ENCODE data around the gene CLSTN1. TPM values are rescaled to one million over a fixed set of nuclear protein-coding genes. Genes with fewer than 3 reads are reported as not detected.
A peak's percentile ranks its signal among the peaks of the same experiment; 100 is the strongest.

The CLSTN1 gene
- total RNA-seq, 1 experiment from 2014 or later = 100 TPM

DNA sequence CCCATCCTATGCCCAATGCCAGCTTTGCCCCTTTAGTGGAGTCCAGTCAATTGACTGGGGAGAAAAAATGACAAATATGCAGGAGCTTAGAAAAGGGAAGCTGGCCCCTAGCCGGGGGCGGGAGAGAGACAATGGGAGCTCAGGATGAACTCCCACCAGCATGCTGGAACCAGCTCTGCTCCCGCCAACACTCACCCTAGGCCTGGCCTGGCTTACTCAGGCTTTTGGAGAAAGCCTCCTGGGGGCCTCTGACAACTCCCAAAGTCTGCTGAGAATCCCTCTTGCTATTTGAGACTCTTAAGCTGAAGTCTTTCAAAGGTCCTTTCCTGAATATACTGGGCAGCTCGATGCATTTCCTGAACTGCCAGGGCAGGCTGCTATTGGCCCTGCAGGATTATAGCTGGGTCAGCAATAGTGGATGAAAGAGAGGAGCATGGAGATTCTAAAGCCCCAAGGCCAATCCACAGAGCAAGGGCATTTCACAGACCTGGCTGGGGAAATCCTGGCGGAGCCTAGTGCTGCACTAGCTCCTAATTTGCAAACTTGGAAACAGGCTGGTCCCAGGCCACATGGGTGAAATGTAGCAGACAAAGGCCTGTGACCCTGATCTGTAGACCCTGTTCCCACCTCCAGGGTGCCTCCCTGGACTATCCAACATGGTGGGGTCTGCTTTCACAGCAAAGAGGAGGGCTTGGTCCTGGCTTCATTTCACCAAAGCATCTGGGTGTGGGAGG, 35.7 kb upstream of the CLSTN1 start:
- DNase-seq = peak; percentile 80
- Histone ChIP-seq H3K36me3 (replicated peaks; ENCODE audit: control insufficient read depth, insufficient read depth, low read length) (no peaks in the 10 kb centered on the region; the same call in none of the 2 replicates), H3K27me3 (ENCODE audit: control insufficient read depth, insufficient read depth, low read length) (no peaks in the 10 kb centered on the region), H3K4me3 (ENCODE audit: insufficient read depth, low read depth, low read length) (no peak overlapping the region)

DNA sequence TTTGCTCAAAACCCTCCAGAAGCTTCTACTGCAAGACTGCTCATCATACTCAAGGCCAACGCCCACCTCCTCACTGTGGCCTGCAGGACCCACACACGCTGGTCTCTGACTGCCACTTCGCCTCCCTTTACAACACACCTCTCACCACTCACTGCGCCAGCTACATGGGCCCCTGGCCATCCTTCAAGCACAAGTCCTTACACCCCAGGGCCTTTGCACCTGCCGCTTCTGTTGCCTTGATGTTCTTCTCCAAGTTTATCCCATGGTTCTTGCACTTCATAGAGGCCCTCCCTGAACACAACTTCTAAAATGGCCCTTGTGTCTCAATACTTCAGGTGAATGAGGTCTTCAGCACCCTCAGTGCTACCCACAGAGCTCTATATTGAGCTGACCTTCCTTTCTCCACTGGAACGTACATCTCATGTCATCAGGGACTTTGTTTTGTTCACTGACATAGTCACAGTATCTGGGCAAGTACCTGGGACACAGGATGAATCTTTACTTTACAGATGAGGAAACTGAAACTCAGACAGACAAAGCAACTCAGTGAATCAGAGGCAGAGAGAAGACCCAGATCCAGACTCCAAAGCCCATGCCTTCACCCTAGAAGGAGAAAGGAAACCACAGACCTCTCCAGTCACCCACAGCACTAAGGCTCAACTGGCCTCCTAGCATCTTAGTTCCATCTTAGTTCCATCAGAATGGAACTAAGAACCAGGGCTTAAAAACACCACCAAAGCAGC, 34.7 kb upstream of the CLSTN1 start:
- H3K36me3 ChIP-seq (replicated peaks; ENCODE audit: control insufficient read depth, insufficient read depth, low read length) = no peaks in the 10 kb centered on the region; the same call in none of the 2 replicates
- H3K27me3 ChIP-seq (ENCODE audit: control insufficient read depth, insufficient read depth, low read length) = no peaks in the 10 kb centered on the region
- H3K4me3 ChIP-seq (ENCODE audit: insufficient read depth, low read depth, low read length) = no peak overlapping the region
- DNase-seq = no peak

DNA sequence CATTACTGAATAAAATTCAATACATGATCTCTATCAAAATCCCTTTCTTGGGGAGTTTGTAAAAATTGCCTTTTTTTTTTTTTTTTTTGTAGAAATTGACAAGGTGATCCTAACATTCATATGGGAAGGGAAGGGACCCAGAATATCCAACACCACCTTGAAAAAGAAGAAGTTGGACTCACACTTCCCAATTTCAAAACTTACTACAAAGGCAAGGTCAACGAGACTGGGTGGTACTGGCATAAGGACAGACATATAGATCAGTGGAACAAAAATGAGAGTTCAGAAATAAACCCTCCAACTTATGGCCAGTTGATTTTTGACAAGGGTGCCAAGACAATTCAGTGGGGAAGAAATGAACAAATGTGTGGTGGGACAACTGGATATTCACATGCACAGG, 31.4 kb upstream of the CLSTN1 start:
- H3K27me3 ChIP-seq (ENCODE audit: control insufficient read depth, insufficient read depth, low read length) = no peaks in the 10 kb centered on the region
- no peak for DNase-seq
- no peaks in the 10 kb centered on the region; the same call in none of the 2 replicates for H3K36me3 ChIP-seq (replicated peaks; ENCODE audit: control insufficient read depth, insufficient read depth, low read length)
- H3K4me3 ChIP-seq (ENCODE audit: insufficient read depth, low read depth, low read length) = no peak overlapping the region

DNA sequence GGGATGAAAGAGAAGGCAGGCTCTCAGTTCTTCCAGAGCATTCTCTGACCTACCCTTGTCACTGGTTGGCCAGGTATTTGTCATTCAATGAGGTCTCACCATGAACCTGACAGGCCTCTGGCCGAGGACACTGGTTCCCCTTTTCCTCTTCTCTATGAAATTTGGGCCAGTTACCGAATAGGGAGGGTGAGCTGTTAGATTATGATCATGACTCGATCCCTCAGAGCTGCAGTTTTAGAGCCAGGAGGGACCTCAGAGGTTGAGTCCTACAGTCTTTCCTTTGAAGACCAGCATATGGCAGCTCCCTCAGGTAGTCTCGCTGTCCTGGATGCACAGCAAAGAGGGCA, 29.5 kb upstream of the CLSTN1 start:
- no peak for DNase-seq
- H3K27me3 ChIP-seq (ENCODE audit: control insufficient read depth, insufficient read depth, low read length) = no peaks in the 10 kb centered on the region
- no peaks in the 10 kb centered on the region; the same call in none of the 2 replicates for H3K36me3 ChIP-seq (replicated peaks; ENCODE audit: control insufficient read depth, insufficient read depth, low read length)
- no peak overlapping the region for H3K4me3 ChIP-seq (ENCODE audit: insufficient read depth, low read depth, low read length)

DNA sequence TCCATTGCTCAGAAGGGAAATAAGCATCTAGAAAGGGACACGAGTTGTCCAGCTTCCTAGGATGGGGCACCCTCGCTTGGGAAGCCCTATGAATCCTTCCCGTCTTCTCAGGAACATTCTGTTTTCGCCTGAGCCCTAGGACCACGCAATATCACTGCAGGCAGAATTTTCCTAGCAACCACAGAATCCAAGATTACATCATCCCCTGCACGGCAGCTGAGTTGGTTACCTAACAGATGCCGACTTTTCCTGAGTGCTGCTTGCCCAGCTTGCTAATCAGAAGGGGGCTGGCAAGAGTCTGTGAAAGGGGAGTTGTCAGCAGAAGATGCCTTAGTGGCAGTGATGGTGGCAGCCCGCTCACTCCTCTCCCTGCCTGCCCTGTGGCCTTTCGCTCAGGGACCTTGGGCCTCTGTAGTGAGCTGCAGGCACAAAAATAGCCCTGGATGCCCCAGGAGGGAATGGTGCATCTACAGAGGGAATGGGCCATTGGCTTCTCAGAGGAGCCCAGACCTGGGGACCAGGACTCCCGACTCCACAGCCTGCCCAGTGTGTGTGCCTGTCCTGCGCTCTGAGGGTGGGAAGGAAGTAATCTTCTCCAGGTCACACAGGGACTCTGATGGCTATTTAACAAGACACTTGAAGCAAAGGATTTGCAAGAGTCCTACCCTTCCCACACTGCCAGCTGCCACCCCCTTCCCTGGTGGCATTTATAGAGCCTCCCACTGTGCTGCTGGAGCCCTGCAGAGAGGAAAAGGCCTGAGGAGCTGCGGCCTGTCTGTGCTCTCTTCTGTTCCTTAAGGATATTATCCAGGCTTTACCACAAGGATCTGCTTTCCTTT, 28.9 kb upstream of the CLSTN1 start:
- Histone ChIP-seq H3K36me3 (replicated peaks; ENCODE audit: control insufficient read depth, insufficient read depth, low read length) (no peaks in the 10 kb centered on the region; the same call in none of the 2 replicates), H3K4me3 (ENCODE audit: insufficient read depth, low read depth, low read length) (no peak overlapping the region), H3K27me3 (ENCODE audit: control insufficient read depth, insufficient read depth, low read length) (no peaks in the 10 kb centered on the region)
- DNase-seq = no peak

DNA sequence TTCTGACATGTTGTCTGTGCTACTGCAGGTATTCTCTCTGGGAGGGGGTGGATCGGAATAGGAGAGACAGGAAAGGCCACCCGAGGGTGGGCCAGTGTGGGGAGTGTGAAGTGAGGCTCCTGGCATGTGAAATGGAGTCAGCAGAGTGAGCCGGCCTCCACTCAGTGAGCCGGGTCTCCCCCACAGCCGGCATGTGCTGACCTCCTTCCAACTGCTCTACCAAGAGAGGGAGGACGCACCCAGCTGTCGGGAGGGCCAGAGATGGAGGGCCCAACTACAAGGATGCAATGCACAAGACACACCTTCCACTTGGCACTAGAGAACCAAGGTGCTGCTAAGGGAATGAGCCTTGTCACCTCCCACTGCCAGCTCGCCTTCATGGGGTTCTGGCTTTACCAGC, 28.2 kb upstream of the CLSTN1 start:
- Histone ChIP-seq H3K27me3 (ENCODE audit: control insufficient read depth, insufficient read depth, low read length) (no peaks in the 10 kb centered on the region), H3K36me3 (replicated peaks; ENCODE audit: control insufficient read depth, insufficient read depth, low read length) (no peaks in the 10 kb centered on the region; the same call in none of the 2 replicates), H3K4me3 (ENCODE audit: insufficient read depth, low read depth, low read length) (no peak overlapping the region)
- DNase-seq = no peak

DNA sequence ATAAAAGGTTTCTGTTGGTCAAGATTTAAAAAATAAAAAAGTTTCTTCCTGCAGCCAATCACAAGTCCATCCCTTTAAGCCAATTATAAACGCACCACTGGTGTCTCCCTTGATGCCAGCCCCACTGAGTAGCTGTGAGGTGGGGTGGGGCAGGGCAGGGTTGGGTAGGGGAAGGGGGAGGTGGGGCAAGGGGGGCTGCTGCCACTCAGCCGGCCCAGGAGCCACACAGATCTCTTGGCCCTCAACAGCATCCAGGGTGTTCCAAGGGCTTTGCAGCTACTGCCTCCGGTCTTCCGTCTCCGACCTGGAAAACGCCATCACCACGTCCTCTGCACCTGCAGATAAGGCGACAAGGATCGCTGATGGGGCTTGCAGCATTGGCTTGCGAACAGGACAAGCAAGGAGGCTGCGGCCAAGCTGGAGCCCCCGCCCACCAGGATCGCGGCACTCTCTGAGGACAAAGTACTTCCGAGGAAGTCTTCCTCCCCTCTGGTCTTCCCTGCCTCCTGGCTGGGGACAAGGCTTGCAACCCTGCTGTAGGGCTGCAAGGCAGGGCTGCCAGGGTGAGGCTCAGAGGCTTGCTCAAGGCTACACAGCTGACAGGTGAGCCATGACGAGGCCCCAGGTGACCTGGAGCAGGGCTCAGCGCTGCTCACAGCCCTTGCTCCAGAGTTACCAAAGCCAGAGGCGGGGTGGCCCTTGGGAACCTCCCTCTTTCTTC, 26.8 kb upstream of the CLSTN1 start:
- Histone ChIP-seq H3K4me3 (ENCODE audit: insufficient read depth, low read depth, low read length) (no peak overlapping the region; the same call in 1 of the 2 replicates), H3K36me3 (replicated peaks; ENCODE audit: control insufficient read depth, insufficient read depth, low read length) (no peaks in the 10 kb centered on the region; the same call in none of the 2 replicates), H3K27me3 (ENCODE audit: control insufficient read depth, insufficient read depth, low read length) (no peaks in the 10 kb centered on the region)
- peak; percentile 90 for DNase-seq

DNA sequence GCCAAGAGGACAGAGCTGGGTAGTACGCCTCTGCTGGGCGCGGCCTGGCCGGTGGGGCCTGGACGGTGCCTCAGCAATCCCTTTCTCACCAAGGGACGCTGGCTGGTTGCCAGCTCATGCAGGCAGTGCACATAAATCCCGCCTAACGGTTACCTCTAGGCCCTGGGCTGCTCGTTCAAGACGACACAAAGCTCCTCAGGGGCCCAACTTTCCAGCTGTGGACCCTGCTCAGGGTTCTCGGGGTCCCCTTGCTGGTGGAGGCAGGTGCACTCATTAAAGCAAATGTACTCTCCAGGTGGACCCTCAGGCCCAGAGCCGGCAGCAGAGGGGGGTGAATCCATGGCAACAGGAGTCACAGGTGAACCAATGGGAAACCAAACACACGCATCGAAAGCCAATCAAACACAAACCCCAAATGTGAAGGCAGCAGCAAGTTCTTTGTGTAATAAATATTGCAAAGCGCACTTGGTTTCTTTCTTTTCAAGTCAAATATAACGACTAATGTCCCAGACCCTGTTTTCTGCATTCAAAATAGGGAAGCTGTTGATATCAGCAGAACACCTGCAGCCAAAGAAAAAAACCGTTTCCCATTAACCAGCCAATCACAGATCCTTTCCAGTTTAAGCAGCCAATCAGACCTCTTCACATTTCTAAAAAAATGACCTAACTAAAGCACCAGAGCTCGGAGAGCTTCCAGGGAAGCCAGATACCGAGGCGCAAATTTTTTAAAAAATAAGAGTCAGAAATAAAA, 26.1 kb upstream of the CLSTN1 start:
- H3K36me3 ChIP-seq (replicated peaks; ENCODE audit: control insufficient read depth, insufficient read depth, low read length) = no peaks in the 10 kb centered on the region; the same call in 1 of the 2 replicates
- H3K27me3 ChIP-seq (ENCODE audit: control insufficient read depth, insufficient read depth, low read length) = no peaks in the 10 kb centered on the region
- DNase-seq = peak; percentile 91
- no peak overlapping the region for H3K4me3 ChIP-seq (ENCODE audit: insufficient read depth, low read depth, low read length)

DNA sequence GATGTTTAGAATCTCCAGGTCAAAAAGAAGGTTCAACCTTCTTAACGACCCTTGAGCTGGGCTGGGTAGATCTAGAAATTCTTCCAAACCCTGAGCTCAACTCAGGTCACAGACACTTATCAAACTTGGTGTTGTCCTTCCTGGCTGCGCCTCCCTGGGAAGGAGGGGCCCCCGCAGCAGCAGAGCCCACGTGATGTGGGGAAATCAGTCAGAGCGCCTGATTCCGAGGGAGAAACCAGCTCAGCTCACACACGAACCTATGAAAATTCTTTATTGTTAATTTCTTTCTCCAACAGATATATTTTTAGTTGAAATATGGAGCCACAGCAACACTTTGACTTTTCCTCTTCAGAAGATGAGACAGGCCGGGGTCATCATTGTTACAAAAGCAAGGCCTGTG, 24.3 kb upstream of the CLSTN1 start:
- no peaks in the 10 kb centered on the region for H3K36me3 ChIP-seq (replicated peaks; ENCODE audit: control insufficient read depth, insufficient read depth, low read length)
- no peaks in the 10 kb centered on the region for H3K27me3 ChIP-seq (ENCODE audit: control insufficient read depth, insufficient read depth, low read length)
- peak; percentile 46 for DNase-seq
- H3K4me3 ChIP-seq (ENCODE audit: insufficient read depth, low read depth, low read length) = no peak overlapping the region

DNA sequence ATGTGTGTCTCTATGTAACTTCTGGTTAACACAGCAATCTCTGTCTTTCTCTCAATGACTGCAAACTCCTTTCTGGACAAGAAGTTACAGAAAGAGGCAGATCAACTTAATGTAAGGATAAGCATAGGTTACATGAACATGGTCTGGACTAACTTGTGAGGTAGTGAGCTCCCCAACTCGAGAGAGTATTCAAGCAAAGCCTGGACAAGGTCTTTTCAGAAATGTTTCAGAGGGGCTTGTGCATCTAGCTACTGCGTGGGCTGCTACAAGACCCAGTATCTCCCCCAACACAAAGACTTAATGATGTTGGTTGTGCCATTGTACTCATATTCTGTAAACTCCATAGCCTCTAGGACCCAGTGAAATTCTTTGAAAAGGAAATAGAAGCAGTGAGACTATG, 23.5 kb upstream of the CLSTN1 start:
- no peaks in the 10 kb centered on the region for H3K36me3 ChIP-seq (replicated peaks; ENCODE audit: control insufficient read depth, insufficient read depth, low read length)

DNA sequence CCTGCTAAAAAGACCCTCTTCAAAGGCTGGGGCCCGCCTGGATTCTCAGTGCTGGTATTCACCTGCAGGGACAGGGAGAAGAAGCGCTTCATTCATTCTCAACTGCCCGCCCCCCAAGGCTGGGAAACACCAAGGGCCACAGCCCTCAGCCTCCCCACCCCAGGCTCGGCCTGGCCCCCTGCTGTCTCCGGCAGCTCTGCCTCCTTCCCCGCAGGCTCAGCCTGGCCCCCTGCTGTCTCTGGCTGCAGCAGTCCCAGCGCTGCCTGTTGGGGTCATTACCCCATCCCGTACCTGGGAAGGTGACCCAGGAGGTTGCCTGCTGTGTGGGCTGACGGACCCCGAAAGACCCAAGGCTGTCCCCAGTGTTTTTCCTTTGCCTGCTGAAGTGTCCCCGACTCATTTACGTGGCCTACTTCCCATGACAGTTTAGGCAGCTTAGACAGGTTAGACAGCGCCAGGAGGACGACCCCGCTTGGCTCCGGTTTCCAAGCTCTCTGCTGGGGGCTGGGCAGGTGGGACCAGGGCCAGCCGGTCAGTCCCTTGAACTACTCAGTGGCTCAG, 22.9 kb upstream of the CLSTN1 start:
- Histone ChIP-seq H3K4me3 (ENCODE audit: insufficient read depth, low read depth, low read length) (no peak overlapping the region), H3K27me3 (ENCODE audit: control insufficient read depth, insufficient read depth, low read length) (no peaks in the 10 kb centered on the region), H3K36me3 (replicated peaks; ENCODE audit: control insufficient read depth, insufficient read depth, low read length) (no peaks in the 10 kb centered on the region)
- DNase-seq = peak; percentile 78

More for the DNA sequence above, 23.5 kb upstream of the CLSTN1 start:
- DNase-seq = no peak
- Histone ChIP-seq H3K4me3 (ENCODE audit: insufficient read depth, low read depth, low read length) (no peak overlapping the region), H3K27me3 (ENCODE audit: control insufficient read depth, insufficient read depth, low read length) (no peaks in the 10 kb centered on the region)

DNA sequence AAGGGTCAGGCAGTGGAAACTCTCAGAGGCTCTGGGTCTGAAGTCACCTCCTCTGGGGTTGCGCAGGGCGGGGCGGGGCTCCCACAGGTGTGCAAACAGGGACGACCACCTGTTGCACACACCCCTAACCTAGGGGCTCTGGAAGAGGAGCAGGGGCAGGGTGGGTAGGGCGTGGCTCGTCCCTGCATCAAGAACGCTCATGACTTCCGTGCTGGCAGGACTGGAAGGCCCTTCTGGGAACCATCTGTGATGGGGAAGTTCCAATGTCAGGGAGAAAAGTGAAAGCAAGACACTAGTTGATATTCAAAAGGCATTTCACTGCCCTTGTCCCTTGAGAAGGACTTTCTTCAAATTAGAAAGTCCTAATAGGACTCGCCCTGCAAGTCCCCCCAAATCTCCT, 22.1 kb upstream of the CLSTN1 start:
- Histone ChIP-seq H3K27me3 (ENCODE audit: control insufficient read depth, insufficient read depth, low read length) (no peaks in the 10 kb centered on the region), H3K4me3 (ENCODE audit: insufficient read depth, low read depth, low read length) (no peak overlapping the region), H3K36me3 (replicated peaks; ENCODE audit: control insufficient read depth, insufficient read depth, low read length) (no peaks in the 10 kb centered on the region)
- DNase-seq = no peak

DNA sequence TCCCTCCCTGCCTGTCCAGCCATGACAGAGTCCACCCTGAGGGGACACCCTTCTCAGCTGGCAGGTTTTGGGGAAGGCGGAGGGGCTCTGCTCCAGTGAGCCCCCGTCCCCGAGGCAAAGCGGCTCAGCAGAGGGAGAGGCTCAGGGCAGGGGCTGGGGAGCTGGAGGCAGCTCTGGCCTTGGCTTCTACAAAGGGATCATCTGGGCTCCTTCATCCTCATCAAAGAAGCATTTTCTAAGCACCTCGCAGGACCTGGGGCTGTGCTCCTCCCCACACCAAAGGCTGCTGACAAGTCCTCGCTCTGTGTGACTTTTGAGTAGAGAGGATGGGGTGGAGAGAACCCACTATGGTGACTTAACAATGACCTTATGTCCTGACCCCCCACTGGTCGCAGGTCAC, 21.0 kb upstream of the CLSTN1 start:
- H3K36me3 ChIP-seq (replicated peaks; ENCODE audit: control insufficient read depth, insufficient read depth, low read length) = no peaks in the 10 kb centered on the region
- no peak for DNase-seq
- no peak overlapping the region for H3K4me3 ChIP-seq (ENCODE audit: insufficient read depth, low read depth, low read length)
- H3K27me3 ChIP-seq (ENCODE audit: control insufficient read depth, insufficient read depth, low read length) = no peaks in the 10 kb centered on the region

Data from H7 (cell line).